Fibroblast of skin of back (primary cell): Measurements from ENCODE around the gene INTS15.
"Not testable (repeated sequence)": the region's sequence is repeated elsewhere in the genome, so short reads cannot be mapped to it uniquely, and the experiment has no call there.

ENCODE experiments used
- DNase-seq: peaks from one replicate; pipeline ENCODE4 v3.0.0-alpha.2; 2013

INTS15 gene

GRCh38 chr7:6577369-6578113 is 12.3 kb upstream of the INTS15 start, which contains the start of gene ZDHHC4:
TSS of gene ZDHHC4 (plus strand) at chr7:6577454. CDS start at chr7:6580562, 3,108 bp downstream.
- DNase-seq = peak; percentile 90

GRCh38 chr7:6578114-6579084 is 11.4 kb upstream of the INTS15 start:
- no peak for DNase-seq

- DNase-seq = peak; percentile 36
Observed at GRCh38 chr7:6579446-6579845, 10.4 kb upstream of the INTS15 start.

DNA sequence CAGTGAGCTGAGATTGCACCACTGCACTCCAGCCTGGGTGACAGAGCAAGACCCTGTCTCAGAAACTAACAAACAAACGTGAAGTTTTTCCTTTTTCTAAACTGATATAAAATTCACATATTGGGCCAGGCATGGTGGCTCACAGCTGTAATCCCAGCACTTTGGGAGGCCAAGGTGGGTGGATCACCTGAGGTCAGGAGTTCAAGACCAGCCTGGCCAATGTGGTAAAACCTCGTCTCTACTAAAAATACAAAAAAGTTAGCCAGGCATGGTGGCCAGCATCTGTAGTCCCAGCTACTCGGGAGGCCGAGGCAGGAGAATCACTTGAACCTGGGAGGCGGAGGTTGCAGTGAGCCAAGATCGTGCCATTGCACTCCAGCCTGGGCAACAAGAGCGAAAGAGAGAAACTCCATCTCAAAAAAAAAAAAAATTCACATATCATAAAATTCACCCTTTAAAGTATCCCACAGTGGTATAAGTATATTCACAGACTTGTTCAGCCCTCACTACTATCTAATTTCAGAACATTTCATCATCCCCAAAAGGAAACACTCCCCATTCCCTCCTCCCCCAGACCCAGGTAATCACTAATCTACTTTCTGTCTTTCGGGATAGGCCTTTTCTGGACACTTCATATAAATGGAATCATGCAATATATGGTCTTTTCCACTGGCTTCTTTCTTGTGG is 3.9 kb upstream of the INTS15 start:
- not testable (repeated sequence) for DNase-seq

GRCh38 chr7:6588566-6588965 is 1.3 kb upstream of the INTS15 start:
- DNase-seq = no peak

DNA sequence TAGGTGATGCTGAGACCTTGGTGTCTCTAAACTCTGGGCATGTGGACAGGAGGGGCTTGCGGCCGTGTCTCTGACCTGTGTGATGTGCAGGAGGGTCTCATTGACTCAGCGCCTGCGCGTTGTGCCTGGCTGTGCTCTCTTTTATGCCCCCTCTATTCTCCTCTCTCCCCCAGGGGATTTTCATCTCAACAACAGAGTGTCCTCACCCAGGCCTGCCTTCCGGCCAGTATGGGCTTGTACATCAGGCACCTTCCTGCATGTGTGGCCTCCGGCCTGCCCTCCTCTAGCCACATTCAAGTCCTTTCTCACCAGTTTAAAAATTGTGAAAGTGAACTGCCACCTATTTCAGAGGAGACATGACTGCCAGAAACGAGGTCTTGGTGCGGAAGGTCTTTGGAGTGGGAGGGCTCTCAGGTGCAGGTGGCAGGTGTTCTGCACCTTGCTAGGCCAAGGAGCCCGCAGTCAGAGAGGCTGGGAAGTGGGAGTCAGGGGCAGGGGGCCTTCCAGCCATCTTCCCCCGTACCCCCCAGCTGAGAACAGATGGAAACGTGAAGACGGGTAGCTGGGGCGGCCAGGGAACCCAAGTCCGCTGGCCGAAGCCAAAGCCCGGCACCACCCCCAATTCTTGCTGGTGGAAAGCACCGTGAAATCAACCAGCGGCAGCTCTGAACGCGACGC is 531 bp upstream of the INTS15 start:
- DNase-seq = no peak

DNA sequence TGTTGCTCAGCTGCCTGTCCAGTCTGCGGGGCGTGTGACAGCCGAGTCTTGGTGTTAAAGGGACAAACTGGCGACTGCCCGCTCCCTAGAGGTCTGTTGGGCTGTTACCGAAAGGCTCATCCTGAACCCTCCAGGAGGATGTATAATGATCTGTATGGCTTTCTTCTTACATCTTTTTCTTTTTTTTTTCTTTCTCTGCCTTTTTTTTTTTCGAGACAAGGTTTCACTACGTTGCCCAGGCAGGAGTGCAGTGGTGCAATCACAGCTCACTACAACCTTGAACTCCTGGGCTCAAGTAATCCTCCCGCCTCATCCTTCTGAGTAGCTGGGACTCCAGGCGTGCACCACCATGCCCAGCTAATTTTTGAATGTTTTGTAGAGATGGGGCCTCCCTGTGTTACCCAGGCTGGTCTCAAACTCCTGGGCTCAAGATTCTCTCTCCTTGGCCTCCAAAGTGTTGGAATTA is 857 bp downstream of the INTS15 start:
- DNase-seq = no peak

DNA sequence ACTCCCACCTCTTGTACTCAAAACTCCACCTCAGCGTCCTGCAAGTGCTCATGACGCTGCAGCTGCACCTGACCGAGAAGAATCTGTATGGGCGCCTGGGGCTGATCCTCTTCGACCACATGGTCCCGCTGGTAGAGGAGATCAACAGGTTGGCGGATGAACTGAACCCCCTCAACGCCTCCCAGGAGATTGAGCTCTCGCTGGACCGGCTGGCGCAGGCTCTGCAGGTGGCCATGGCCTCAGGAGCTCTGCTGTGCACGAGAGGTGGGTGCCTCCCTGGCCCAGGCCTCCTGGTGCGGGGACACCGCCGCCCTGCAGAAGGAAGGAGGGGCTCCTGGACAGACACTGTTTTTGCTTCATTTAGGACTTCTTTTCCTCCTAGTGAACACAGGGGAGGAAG is 10.3 kb downstream of the INTS15 start:
- DNase-seq = no peak

- no peak for DNase-seq
Observed at GRCh38 chr7:6604458-6604857, 14.6 kb downstream of the INTS15 start.

GRCh38 chr7:6606866-6607583 is 17.2 kb downstream of the INTS15 start:
- no peak for DNase-seq

DNA sequence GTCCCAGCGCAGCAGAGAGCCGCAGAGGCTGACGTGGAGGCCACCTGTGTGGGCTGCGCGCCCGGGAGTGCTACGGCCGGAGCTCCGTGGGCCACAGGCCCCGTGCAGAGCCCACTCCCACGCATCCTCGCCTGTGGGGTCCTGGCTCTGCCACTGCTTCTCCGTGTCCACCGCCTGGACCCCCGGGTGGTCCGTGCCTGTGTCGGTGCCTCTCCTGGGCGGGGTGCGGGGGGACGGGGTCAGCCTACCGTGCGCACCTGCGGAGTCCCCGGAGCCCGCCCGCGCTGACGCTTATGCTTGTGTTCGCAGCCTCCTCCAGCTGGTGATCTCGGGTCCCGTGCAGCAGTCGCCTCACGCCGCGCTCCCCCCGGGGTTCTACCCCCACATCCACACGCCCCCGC is 17.8 kb downstream of the INTS15 start:
- DNase-seq = no peak

DNA sequence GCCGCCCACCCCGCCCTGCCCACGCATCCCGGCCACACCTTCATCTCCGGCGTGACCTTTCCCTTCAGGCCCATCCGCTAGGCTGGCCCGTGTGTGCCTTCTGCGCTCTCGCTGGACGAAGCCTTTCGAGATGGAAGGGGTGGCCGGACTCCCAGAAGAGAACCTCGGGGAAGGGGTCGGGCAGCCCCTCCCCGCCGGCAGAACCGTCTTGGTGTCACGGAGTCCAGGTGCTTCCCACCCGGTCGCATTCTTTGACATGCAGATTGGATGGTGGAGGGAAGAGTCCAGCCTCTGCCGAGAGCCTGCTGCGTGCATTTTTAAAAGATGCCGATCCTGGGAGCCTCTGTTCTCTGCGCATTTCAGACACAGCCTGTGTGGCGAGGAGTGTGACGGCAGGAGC is 18.3 kb downstream of the INTS15 start:
- DNase-seq = no peak

GRCh38 chr7:6608794-6609193 is 19.0 kb downstream of the INTS15 start:
- DNase-seq = no peak

GRCh38 chr7:6612819-6613218 is 23.0 kb downstream of the INTS15 start:
- no peak for DNase-seq

GRCh38 chr7:6613706-6614105 is 23.9 kb downstream of the INTS15 start:
- no peak for DNase-seq

GRCh38 chr7:6614953-6615722 is 25.3 kb downstream of the INTS15 start, which contains the start of gene ZNF853:
TSS of gene ZNF853 (plus strand) at chr7:6615610. CDS start at chr7:6616175, 565 bp downstream.
- no peak for DNase-seq

DNA sequence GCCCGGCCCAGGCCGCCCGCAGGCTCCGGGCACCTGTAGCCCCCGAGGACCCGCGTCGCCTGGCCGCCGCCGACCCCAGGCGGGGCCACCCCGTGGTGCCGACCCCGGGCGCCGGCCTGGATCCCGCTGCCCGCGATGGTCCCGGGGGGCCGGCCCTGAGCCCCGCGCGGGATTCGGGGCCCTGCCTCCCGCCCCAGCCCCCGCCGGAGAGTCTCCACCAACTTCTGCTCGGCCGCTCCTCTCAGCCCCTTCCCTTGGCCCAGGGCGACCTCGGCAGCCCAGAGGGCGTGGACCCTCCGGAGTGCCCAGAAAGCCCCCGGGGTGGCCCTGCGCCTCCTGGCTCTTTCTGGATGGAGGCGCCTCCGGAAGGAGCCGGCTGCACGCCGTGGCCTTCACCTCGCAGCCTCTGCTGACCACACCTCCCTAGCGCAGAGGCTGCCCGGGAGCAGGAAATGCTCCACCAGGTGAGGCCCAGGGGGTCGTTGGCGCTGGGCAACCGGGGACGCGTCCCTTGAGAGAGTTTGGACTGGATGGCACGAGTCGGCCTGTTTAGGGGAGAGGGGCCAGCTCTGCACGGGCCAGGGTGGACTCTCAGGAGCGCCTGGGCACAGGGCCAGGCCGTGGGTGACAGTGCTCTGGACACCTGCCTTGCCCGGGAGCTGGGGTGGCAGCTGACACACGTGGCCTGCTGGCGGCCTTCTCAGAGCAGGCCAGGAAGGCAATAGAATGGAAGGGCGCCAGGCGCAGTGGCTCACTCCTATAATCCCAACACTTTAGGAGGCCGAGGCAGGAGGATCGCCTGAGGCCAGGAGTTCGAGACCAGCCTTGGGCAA is 26.1 kb downstream of the INTS15 start:
- DNase-seq = no peak

DNA sequence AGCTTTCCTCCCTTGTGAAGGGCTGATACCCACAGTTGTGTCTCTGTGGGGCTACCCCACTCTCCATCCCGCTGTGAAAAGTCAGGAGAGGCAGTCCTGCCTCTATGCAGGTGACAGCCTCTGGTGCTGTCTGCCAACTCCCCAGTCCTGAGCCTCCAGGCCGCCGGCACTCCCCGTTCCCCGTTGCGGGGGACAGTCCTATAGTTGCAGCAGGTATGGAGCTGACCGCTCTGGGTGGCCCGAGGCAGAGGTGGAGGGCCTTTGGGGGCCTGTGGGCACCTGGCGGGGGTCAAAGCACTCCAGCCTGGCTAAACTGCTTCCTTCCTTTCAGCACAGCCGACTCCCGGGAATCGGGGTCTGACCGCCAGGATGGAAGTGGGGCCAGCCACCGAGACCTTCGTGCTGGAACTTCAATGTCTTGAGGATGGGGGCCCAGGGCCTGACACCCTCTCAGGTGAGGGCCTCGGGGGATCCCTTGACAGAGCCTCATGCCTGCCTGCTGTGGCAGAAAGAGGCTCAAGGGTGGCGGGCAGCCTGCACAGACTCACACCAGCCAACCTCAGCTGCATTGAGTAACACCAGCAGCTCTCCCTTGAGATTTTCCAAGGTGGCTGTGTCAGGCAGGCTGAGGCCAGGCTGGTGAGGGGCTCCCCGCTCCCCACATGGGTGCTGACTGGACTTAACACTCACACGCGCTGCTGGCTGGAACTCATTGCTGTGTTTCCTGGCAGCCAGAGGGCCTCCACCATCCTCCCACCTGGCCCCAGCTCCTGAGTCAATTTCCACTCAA is 27.2 kb downstream of the INTS15 start:
- no peak for DNase-seq

GRCh38 chr7:6618621-6619020 is 28.8 kb downstream of the INTS15 start:
- peak; percentile 13 for DNase-seq
